ENCODE measurements around the gene TMEM185B.

GRCh38 chr2:120254178-120254577 is 31.0 kb upstream of the TMEM185B start:
- no peak for TF ChIP-seq SUZ12 (IDR thresholded peaks at IDR 0.05; ENCODE audit: extremely low read depth, insufficient read depth, insufficient read length)
- no peak for TF ChIP-seq YY1 (IDR thresholded peaks at IDR 0.05; ENCODE audit: insufficient read depth, insufficient read length)
